Astrocyte (in vitro differentiated cells and primary cell): ENCODE measurements around the gene MYCBPAP. TPM values are rescaled to one million over a fixed set of nuclear protein-coding genes. Genes with fewer than 3 reads are reported as not detected.

ENCODE experiments used
- DNase-seq: peaks from one replicate; pipeline ENCODE4 v3.0.0-alpha.2; 2010; ENCODE audit warnings: low read depth
- FAIRE-seq: peaks from 2 replicates; lab custom pipeline; 2011; peaks lifted over from hg19 to GRCh38; lab: Jason Lieb, UNC
- H2AFZ ChIP-seq: 2 replicates; pipeline ENCODE4 v1.6.0; 2012; ENCODE audit warnings: low read depth, low read length, inconsistent platforms
- H3K27ac ChIP-seq: 2 replicates; pipeline ENCODE4 v1.5.1; 2011; ENCODE audit warnings: low read depth, low read length, inconsistent platforms
- H3K27me3 ChIP-seq: 2 replicates; pipeline ENCODE4 v1.6.0; 2011; ENCODE audit warnings: low read length, inconsistent platforms; ENCODE audit not compliant: insufficient read depth
- H3K36me3 ChIP-seq: 2 replicates; pipeline ENCODE4 v1.5.1; 2011; ENCODE audit warnings: low read length, inconsistent platforms; ENCODE audit not compliant: insufficient read depth
- H3K4me1 ChIP-seq: 2 replicates; pipeline ENCODE4 v1.5.1; 2011; ENCODE audit warnings: low read length, inconsistent platforms; ENCODE audit not compliant: insufficient read depth
- H3K4me2 ChIP-seq: 2 replicates; pipeline ENCODE4 v1.6.0; 2012; ENCODE audit warnings: low read length, inconsistent platforms
- H3K4me3 ChIP-seq: 2 replicates; pipeline ENCODE4 v1.5.1; 2011; ENCODE audit warnings: low read depth, mild to moderate bottlenecking, low read length, inconsistent platforms; ENCODE audit not compliant: insufficient read depth
- H3K79me2 ChIP-seq: 2 replicates; pipeline ENCODE4 v1.6.0; 2012; ENCODE audit warnings: mild to moderate bottlenecking, low read length, inconsistent platforms; ENCODE audit not compliant: insufficient read depth
- H3K9ac ChIP-seq: 2 replicates; pipeline ENCODE4 v1.6.0; 2012; ENCODE audit warnings: mild to moderate bottlenecking, low read length, inconsistent platforms
- H3K9me3 ChIP-seq: 2 replicates; pipeline ENCODE4 v1.5.1; 2012; ENCODE audit warnings: low read depth, mild to moderate bottlenecking, low read length, inconsistent platforms; ENCODE audit not compliant: insufficient read depth
- H4K20me1 ChIP-seq: 2 replicates; pipeline ENCODE4 v1.6.0; 2012; ENCODE audit warnings: low read length, inconsistent platforms; ENCODE audit not compliant: insufficient read depth
- H3K27ac Mint-ChIP-seq: one replicate; pipeline ENCODE4 v1.8.0; 2021; ENCODE audit warnings: mild to moderate bottlenecking, mixed read lengths; ENCODE audit not compliant: unreplicated experiment
- H3K27me3 Mint-ChIP-seq: one replicate; pipeline ENCODE4 v1.8.0; 2021; ENCODE audit warnings: low read depth, mixed read lengths; ENCODE audit not compliant: unreplicated experiment
- H3K36me3 Mint-ChIP-seq: one replicate; pipeline ENCODE4 v1.8.0; 2021; ENCODE audit warnings: low read depth, mixed read lengths; ENCODE audit not compliant: unreplicated experiment
- H3K4me1 Mint-ChIP-seq: one replicate; pipeline ENCODE4 v1.8.0; 2021; ENCODE audit warnings: low read depth, mixed read lengths; ENCODE audit not compliant: unreplicated experiment
- H3K4me3 Mint-ChIP-seq: one replicate; pipeline ENCODE4 v1.8.0; 2021; ENCODE audit warnings: mild to moderate bottlenecking, moderate library complexity, mixed read lengths; ENCODE audit not compliant: unreplicated experiment
- H3K9me3 Mint-ChIP-seq: one replicate; pipeline ENCODE4 v1.8.0; 2021; ENCODE audit warnings: mild to moderate bottlenecking, mixed read lengths; ENCODE audit not compliant: unreplicated experiment
- EZH2 ChIP-seq: IDR thresholded peaks from 2 replicates; pipeline ENCODE4 v1.6.1; 2012; ENCODE audit warnings: mild to moderate bottlenecking, low read length, inconsistent platforms; ENCODE audit not compliant: insufficient read depth
- total RNA-seq: library from RNA; stranded (reverse); gene quantifications from 2 replicates; pipeline ENCODE4 v1.2.1, GENCODE V29; 2021
- TF ChIP-seq, protein P1 (sequence below): IDR thresholded peaks from 2 replicates; pipeline ENCODE4 v1.5.1; 2011; ENCODE audit warnings: low read depth, mild to moderate bottlenecking, inconsistent platforms, low read length, moderate library complexity; ENCODE audit not compliant: insufficient read depth

MYCBPAP gene
- total RNA-seq, 1 donor from 2014 or later, result 1.4 TPM

GRCh38 chr17:50460831-50461526 is 47.3 kb upstream of the MYCBPAP start:
- H3K4me2 ChIP-seq, result no peak overlapping the region
- H3K9me3 ChIP-seq, result no peaks in the 10 kb centered on the region
- TF ChIP-seq, protein P1, sequence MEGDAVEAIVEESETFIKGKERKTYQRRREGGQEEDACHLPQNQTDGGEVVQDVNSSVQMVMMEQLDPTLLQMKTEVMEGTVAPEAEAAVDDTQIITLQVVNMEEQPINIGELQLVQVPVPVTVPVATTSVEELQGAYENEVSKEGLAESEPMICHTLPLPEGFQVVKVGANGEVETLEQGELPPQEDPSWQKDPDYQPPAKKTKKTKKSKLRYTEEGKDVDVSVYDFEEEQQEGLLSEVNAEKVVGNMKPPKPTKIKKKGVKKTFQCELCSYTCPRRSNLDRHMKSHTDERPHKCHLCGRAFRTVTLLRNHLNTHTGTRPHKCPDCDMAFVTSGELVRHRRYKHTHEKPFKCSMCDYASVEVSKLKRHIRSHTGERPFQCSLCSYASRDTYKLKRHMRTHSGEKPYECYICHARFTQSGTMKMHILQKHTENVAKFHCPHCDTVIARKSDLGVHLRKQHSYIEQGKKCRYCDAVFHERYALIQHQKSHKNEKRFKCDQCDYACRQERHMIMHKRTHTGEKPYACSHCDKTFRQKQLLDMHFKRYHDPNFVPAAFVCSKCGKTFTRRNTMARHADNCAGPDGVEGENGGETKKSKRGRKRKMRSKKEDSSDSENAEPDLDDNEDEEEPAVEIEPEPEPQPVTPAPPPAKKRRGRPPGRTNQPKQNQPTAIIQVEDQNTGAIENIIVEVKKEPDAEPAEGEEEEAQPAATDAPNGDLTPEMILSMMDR, result no peak
- H3K27ac ChIP-seq, result no peak overlapping the region
- H3K4me3 ChIP-seq, result no peak overlapping the region
- no peaks in the 10 kb centered on the region for H3K79me2 ChIP-seq
- Mint-ChIP-seq H3K27me3 (peaks cover 4% of the 10 kb centered on the region), H3K27ac (no peak overlapping the region), H3K9me3 (peaks cover 2% of the 10 kb centered on the region), H3K36me3 (peaks cover 28% of the 10 kb centered on the region), H3K4me1 (peaks cover 14% of the 10 kb centered on the region), H3K4me3 (no peak overlapping the region)
- FAIRE-seq, result no peak
- DNase-seq, result no peak
- H3K27me3 ChIP-seq, result no peaks in the 10 kb centered on the region
- no peak overlapping the region for H3K9ac ChIP-seq
- H3K4me1 ChIP-seq, result no peaks in the 10 kb centered on the region
- H4K20me1 ChIP-seq, result peaks cover 12% of the 10 kb centered on the region
- H2AFZ ChIP-seq, result no peak overlapping the region
- H3K36me3 ChIP-seq, result no peaks in the 10 kb centered on the region

- Mint-ChIP-seq H3K9me3 (peaks cover 2% of the 10 kb centered on the region), H3K4me1 (peaks cover 14% of the 10 kb centered on the region), H3K4me3 (no peak overlapping the region), H3K27me3 (peaks cover 4% of the 10 kb centered on the region), H3K27ac (no peak overlapping the region), H3K36me3 (peaks cover 30% of the 10 kb centered on the region)
- no peak for DNase-seq
- Histone ChIP-seq H3K9me3 (no peaks in the 10 kb centered on the region), H4K20me1 (peaks cover 12% of the 10 kb centered on the region), H3K27me3 (no peaks in the 10 kb centered on the region), H3K4me3 (no peak overlapping the region), H3K79me2 (no peaks in the 10 kb centered on the region), H3K27ac (no peak overlapping the region), H2AFZ (no peak overlapping the region), H3K36me3 (no peaks in the 10 kb centered on the region), H3K9ac (no peak overlapping the region), H3K4me2 (no peak overlapping the region), H3K4me1 (no peaks in the 10 kb centered on the region)
- FAIRE-seq, result no peak
- TF ChIP-seq EZH2, result no peak
- TF ChIP-seq, protein P1, result no peak
Measured at GRCh38 chr17:50461550-50462132, 46.6 kb upstream of the MYCBPAP start.

- H3K36me3 ChIP-seq, result no peaks in the 10 kb centered on the region
- no peak overlapping the region for H3K27ac ChIP-seq
- FAIRE-seq, result no peak
- no peak overlapping the region for H3K9ac ChIP-seq
- Mint-ChIP-seq H3K9me3 (peaks cover 2% of the 10 kb centered on the region), H3K36me3 (peaks cover 31% of the 10 kb centered on the region), H3K4me3 (no peak overlapping the region), H3K27ac (no peak overlapping the region), H3K27me3 (peaks cover 4% of the 10 kb centered on the region), H3K4me1 (peaks cover 14% of the 10 kb centered on the region)
- H3K4me2 ChIP-seq, result no peak overlapping the region
- no peak for TF ChIP-seq EZH2
- TF ChIP-seq, protein P1, result no peak
- DNase-seq, result no peak
- H3K79me2 ChIP-seq, result no peaks in the 10 kb centered on the region
- H4K20me1 ChIP-seq, result peaks cover 12% of the 10 kb centered on the region
- no peaks in the 10 kb centered on the region for H3K4me1 ChIP-seq
- no peak overlapping the region for H2AFZ ChIP-seq
- no peak overlapping the region for H3K4me3 ChIP-seq
- H3K27me3 ChIP-seq, result no peaks in the 10 kb centered on the region
- H3K9me3 ChIP-seq, result no peaks in the 10 kb centered on the region
Measured at GRCh38 chr17:50462446-50462845, 45.8 kb upstream of the MYCBPAP start.
